Measurements from ENCODE around the gene NDUFB8.

Gene NDUFB8

DNA sequence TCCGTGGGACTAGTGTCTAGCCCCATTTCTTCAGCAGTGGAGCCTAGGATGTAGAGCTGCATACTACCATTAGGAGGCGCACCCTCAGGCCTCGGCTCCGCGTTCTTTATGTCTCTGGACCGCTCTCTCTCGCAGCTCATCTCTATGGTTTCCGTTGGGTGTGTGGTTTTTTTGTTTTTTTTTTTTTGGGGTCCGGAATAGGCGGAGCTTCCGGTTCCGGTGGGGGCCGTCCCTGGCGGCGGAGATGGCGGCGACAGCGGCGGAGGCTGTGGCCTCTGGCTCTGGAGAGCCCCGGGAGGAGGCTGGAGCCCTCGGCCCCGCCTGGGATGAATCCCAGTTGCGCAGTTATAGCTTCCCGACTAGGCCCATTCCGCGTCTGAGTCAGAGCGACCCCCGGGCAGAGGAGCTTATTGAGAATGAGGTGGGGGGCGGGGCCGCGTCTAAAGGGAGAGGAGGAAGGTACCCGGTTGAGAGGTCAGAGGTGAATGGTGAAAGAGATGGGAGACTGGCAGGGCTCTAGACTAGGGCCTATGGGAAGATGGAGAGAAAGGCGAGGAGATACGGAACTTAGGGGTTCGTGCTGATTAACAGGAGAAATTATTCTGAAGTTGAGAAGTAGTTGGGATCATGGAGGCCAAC is 6.2 kb upstream of the NDUFB8 start, which contains the start of gene HIF1AN:
Gene HIF1AN, plus strand, starts transcription at position 229 of the 639 bp plus-strand sequence. Its CDS starts 16 bp downstream, at position 245.
- DNase-seq (ENCODE audit: low read depth): peak; percentile 82

DNA sequence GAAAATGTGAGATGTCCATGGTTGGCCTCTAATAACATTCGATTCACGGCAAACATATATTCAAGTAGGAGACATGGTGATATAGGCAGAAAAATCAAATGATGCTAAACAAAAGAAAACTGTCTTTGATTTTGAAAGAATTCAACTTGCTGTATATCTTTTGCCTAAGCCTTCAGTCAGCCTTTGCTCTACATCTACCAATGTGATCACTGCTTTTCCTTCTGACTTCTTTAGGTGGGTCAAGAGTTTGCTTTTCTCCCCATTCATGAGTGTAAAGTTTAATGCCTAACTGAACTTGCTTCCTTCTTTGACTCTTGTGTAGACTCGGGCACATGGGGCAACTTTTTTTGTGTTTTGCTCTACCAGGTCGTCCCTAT is 5.7 kb upstream of the NDUFB8 start:
- no peak for DNase-seq (ENCODE audit: low read depth)

DNA sequence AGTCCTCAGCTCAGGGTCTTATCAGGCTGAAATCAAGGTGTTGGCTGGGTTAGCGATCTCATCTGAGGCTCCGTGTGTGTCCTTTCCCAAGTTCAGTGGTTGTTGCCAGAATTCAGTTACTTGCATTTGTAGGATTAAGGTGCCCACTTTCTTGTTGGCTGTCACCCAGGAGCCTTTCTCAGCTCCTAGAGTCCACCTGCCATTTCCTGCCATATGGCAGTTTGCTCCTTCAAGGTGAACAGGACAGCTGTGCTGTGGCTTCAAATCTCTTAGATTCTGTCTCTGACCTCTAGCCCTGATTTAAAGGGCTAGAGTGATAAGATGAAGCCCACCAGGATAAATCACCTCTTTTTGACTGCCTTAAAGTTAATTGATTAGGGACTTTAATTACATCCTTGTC is 5.1 kb upstream of the NDUFB8 start:
- no peak for DNase-seq (ENCODE audit: low read depth)

DNA sequence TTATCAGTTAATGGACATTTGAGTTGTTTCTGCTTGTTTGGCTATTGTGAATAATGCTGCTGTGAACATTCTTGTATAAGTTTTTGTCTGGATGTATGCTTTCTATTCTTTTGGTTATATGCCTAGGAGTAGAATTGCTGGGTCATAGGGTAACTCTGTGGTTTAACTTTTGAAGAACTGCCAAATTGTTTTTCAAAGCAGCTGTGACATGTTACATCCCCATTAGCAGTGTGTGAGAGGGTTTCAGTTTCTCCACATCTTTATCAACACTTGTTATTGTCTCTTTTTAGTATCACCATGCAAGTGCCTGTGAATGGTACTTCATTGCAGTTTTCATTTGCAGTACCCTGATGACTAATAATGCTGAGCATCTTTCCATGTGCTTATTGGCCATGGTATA is 2.1 kb upstream of the NDUFB8 start:
- DNase-seq (ENCODE audit: low read depth): no peak

DNA sequence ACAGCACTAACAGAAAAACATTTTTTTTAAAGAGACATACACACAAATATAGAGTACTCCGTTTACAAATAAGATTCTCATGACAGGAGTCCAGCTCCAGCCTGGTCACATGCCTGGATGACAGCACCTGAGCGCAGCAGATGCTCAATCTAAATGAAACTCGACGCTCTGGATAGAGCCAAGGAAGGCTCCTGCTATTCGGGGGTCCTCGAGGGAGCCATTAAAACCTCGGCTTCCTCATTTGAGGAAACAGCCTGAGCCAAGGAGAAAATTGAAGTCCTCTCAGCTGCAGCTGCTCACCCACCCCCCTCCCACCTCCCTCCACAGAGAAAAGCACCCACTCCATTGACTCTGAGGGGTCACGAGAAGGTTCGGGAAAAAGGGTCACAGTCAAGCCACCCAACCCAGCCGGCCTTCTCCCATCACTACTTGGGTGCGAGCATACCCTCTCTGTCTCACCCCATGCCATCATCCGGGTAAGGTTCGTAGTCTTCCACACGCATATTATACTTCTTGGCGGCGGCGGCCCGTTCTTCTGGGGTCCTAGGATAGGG is 673 bp downstream of the NDUFB8 start:
- DNase-seq (ENCODE audit: low read depth): no peak

DNA sequence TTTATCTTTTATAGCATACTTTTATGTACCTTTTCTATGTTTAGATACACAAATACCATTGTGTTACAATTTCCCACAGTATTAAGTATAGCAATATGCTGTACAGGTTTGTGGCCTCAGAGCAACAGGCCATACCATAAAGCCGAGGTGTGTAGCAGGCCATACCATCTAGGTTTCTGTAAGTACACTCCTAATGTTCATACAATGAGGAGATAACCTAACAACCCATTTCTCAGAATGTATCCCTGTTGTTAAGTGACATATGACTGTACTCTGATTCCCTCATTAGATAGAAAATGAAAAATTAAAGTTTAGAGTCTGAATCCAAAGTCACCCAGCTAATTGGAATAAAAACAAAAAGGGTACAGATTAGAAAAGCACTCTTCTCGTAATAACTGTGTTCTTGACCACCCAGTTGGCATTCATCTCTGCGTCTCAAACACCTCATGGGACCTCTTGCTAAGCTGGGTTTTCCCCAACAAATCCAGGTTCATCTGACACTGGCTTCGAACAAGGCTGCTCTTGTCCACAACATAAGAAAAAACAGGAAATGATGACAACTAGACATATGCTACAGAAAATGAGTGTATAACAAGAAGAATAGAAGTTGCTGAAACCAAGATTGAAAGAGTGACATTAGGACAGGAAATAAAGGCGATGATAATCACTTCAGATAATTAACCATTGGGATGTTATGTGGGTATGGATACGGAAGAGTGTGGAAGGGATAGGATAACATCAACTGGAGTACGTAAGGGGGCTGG is 1.4 kb downstream of the NDUFB8 start:
- DNase-seq (ENCODE audit: low read depth): no peak

DNA sequence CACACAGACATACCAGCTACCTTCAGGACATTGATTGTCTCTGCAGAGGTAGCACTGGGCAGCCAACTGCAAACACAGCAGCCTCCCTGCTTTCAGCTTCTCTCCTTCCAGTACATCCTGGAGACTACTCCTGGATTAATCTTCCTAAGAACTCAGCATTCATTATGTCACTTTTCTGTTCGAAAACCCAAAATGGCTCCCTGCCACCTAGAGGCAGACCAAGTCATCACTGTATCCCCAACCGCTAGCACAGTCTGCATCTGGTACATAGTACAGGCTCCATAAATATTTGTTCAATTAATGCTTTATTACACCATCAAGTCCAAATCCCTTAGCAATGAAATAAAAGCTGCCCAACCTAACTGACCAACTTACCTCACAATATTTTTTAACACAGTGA is 5.0 kb downstream of the NDUFB8 start:
- no peak for DNase-seq (ENCODE audit: low read depth)

DNA sequence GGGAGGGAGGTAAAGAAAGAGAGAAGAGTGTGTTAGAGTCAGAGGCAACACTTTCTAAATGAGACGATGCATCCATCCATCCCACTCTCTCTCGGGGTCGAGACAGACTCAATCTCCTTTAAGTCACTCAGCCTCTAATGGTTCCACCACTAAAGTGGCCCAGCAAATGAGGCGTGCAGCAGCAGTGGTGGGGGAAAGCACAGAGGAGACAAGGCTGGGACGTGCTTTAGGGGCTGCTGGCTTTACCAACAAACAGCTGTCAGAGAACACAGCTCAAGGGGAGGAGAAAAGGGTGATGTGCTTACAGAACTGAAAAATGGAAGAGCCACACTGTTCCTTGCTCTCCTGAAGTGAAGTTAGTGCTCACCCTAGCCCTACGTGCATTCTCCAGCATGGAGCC is 5.5 kb downstream of the NDUFB8 start:
- DNase-seq (ENCODE audit: low read depth): no peak

DNA sequence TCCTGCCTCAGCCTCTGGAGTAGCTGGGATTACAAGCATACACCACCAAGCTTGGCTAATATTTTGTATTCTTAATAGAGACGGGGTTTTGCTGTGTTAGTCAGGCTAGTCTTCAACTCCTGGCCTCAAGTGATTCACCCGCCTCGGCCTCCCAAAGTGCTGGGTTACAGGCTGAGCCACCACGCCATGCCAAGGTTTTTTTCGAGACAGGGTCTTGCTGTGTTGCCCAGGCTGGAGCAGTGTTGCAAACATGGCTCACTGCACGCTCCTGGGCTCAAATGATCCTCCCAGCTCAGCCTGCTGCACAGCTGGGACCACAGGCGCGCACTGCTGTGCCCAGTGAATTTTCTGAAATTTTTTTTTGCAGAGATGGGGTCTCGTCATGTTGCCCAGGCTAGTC is 6.7 kb downstream of the NDUFB8 start:
- DNase-seq (ENCODE audit: low read depth): no peak

DNA sequence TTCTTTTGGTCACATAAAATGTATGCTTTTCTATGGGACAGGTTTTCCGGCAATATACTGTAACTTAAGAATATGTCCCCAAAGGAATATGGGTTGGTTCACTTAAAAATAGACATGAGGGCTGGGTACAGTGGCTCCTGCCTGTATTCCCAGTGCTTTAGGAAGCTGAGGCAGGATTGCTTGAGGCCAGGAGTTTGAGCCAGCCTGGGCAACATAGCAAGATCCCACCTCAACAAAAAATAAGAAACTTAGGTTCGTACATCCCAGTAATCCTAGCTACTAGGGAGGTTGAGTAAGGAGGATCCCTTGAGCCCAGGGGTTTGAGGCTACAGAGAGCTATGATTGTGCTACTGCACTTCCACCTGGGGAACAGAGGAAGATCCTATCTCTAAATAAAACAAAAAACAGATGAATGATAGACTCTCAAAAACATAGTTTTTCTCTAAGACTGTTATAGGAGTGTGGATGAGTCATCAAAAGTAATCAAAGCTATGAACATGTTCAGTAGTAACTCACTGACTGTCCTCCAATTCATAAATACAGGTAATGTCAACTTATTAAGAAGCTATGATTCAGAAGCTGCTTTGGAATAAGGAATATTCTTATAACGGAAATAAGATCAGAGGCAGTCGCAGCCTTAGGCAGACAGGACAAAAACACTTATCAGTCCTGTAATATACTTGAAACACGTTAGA is 7.4 kb downstream of the NDUFB8 start:
- DNase-seq (ENCODE audit: low read depth): no peak

DNA sequence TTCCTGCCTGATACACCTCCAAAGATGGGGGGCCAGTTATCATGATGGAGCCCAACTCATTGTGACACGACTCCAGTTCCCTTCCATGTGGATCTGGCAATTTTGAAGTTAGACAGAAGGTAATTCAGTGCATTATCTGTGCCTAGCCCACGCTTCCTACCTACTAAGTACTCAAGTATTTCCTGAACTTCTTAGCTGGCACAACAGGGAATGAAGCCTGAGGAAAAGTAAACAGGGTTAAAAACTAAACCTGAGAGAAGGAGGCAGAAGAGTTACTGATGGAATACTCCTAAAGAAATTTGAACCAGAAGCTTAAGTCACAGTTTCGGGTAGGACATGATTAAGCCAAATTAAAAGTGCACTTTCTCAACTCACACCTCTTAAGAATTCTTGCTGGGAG is 8.9 kb downstream of the NDUFB8 start:
- DNase-seq (ENCODE audit: low read depth): no peak

DNA sequence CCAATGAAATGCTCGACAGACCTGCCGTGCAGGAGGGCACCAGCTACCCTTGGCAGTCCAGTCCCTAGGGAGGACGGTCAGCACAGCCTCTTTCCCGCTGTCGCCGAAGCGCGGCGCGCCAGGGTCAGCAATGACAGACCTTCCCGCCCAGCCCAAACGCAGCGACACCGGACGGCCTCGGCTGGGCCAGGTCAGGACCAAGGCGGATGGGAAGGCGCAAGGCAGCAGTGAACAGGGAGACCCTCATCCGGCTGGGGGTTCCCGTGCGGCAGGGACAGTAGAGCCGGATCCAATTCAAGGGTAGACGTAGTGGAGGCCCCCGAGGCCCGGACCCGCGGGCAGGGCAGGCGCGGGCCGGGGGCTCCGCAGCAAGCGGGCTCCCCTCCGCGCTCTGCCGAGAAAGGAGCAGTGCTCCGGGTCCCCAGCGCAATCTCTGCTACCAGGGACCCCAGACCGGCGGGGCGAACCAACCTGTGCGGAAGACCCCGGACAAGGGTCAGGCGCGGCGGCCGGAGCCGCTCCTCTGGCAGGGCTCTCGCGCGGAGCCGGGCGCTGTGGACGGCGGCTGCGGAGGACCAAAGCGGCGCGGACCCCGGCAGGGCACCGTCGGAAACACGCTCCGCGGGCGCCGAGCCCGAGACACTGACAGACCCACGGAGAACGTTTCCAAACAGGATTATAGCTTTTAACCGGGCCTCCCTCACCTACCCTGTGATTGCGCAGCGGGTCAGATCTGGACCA is 10.2 kb downstream of the NDUFB8 start, which contains the start of gene SEC31B:
Gene SEC31B, minus strand, starts transcription at position 551 of the 741 bp plus-strand sequence. CDS start 2,909 bp downstream, outside the sequence.
- DNase-seq (ENCODE audit: low read depth): no peak

DNA sequence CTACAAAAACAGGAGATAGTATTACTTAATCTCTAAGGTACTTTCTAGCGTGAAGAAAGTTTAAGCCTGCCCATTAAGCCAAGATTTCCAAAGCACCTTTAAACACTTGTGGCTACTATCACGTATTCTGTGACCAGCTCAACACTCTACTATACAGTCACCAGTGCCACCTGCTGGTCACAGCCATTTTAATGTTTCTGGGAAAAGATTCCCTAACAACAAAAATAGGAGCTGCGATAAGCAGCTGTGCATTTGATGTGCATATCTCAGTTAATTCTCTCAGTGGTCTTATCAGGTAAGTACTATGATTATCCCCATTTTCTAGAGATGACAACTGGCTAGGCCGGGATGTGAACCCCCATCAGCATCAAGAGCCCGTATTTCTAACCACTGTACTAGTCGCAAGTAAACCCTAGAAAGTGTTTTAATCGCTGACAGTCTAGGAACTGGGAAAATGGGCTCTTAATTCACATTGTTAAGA is 10.9 kb downstream of the NDUFB8 start:
- peak; percentile 26 for DNase-seq (ENCODE audit: low read depth)

DNA sequence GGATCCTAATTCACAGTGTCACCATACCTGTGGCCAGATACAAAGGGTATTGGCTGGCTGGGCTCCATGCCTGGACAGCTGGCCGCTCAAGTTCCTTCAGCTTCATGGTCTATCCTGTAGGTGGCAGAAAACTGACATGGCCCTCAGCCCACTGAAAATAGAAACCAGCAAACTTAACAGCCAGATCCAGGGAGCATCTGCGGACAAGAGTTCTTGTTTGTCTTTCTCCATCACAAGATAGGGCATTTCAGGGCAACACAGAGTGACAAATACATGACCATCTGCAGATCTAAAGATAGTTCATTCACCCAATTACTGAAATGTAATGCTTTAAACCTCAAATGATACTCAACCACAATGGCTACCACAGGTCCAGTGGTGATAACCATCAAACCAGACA is 12.8 kb downstream of the NDUFB8 start:
- DNase-seq (ENCODE audit: low read depth): no peak

DNA sequence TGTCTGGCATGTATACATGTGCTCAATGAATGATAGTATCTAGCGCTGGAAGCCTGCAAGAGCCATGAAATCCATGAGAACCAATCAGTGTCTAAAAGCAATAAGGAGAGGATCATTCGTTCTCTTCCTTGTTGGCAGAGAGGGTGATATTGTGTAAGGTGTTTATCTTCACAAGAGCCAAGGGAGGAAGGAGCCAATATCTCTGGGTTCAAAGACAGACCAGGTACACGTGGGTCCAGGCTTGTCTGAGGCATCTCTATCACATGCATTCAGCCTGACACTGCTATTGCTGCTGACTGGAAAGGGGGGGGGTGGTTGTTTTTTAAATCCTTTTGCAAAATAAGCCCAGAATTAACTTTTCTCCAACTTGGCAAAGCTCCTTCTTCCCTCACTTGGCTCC is 14.1 kb downstream of the NDUFB8 start:
- DNase-seq (ENCODE audit: low read depth): no peak

DNA sequence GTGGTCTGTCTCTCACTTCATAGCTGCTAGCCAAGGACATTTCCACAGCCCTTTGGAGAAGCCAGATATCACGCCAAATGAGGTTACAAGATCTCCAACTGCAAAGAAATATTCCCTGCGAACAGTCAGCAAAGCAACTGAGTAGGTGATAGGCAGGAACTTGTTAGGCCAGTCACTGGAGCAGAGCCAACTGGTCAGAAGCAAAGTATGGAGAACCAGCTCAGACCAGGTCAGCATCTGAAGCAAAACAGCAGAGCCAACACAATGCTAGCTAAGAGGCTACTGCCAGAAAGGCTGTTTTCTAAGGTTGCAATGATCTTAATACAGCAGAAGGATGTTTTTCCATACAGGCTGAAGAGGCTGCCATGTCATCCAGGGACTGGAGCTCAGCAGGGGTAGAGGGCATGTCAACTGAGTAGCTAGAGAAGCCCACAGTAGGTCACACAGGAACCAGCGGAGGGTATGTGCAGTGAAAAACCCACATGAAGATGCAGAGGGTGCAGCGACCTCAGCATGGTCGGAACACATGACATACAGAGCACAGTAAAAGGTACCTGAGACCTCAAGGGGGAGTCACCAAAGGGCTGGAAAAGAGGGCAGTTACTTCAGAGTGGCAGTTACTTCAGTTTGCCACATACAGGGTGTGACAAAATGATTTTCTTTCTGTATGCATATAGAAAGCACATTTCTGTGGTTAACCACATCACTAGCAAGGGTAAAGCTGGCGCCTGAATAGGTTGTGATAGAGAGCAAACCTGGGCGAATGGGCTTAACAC is 18.9 kb downstream of the NDUFB8 start:
- DNase-seq (ENCODE audit: low read depth): peak; percentile 30

DNA sequence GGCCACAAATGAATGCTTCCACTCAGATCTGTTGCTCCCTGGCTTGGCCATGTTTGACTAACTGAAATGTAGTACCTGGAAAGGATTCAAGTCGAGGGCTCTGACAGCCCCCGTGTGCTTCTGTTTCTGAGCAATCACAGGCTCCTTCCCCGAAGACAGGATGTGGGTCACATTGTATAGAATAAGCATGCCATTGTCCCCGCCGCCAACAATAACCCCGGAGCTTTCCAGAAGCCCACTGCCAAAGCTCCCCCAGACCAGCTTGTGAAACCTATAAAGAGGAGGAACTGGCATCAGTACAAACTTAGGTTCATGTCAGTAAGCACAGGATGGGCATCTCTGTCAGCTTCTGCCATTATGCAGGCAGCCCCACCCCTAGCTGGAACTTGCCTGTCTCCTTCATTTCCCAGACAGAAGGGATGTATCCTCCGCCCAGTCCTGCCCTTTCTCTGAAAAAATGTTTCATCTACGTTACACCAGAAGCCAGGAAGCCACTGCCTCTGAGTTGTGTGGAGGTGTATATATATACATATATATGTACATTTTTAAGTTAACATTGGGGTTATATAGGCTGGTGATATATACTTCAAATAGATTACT is 20.3 kb downstream of the NDUFB8 start:
- DNase-seq (ENCODE audit: low read depth): no peak

DNA sequence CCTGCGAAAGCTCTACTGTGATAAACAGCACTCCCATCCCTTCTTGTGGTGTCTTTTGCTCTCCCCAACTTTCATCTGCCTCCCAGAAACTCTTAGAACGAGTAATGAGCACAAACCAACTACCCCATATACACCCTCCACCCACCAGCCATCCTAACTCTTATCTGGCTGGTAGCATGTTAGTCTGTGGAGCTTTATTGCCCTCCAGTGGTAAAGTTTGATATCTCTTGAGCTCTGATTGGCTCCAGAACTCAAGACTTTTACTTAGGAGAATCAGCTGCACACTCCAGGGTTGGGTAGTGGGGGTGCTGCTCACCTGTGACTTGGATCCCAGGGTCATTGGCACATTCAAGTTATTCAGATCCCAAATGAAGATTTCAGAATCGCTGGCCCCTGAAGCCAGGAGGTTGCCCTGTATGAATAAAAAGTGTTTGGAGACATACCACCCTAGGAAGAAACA is 20.9 kb downstream of the NDUFB8 start:
- no peak for DNase-seq (ENCODE audit: low read depth)

DNA sequence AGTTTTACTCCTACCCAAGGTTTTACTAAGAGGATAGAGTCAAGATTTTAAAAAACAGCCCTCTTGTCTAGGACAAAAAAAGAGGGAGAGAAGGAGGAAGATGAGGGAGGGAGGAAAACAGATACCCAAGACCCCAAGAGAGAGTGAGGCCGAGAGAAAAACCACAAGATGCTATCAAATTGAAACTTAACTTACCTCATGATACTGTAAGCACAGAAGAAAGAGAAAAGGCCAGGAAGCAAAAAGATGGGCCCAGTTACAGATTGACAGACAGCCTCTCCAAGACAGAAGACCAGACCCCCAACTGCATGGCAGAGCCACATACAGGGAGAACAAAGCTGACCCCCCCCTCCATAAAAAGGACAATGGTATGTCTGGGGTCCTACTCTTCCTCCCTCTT is 21.4 kb downstream of the NDUFB8 start:
- no peak for DNase-seq (ENCODE audit: low read depth)

DNA sequence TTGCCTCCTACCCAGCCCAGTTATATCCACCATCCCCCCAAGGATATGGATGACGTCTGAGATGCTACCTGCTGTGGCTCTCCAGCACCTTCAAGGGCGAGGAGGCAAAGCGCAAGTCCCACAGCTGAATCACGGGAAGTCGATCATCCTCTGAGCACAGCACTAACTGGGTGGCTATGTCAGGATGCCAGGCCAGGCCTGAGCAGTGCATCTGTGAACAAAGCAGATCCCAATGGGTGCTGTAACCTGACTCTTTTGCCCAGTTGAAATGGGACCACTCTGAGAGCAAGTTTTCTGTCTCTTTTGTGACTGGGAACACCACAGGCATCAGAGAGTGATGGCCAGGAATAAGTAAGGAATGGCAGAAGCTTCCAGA is 22.3 kb downstream of the NDUFB8 start:
- no peak for DNase-seq (ENCODE audit: low read depth)

Measured in activated T-helper 9 cell treated with anti-CD3 and anti-CD28 coated beads, Interleukin-2, amount 50 U/mL, for 16 hours (primary cell).